GM12864 (cell line): ENCODE data around the gene NELL1.

Experiments
- DNase-seq: peaks from one replicate; pipeline ENCODE4 v3.0.0-alpha.2; 2011; ENCODE audit warnings: low read depth
- H3K4me3 ChIP-seq: 2 replicates; pipeline ENCODE4 v1.5.1; 2011; ENCODE audit warnings: mild to moderate bottlenecking, low read depth, low read length, control low read depth
- TF ChIP-seq, protein P1 (sequence below): IDR thresholded peaks from 2 replicates; pipeline ENCODE4 v1.5.1; 2011; ENCODE audit warnings: low read depth, mild to moderate bottlenecking, moderate library complexity, low read length, control low read depth, inconsistent platforms; ENCODE audit errors: missing control alignments

Gene NELL1

DNA sequence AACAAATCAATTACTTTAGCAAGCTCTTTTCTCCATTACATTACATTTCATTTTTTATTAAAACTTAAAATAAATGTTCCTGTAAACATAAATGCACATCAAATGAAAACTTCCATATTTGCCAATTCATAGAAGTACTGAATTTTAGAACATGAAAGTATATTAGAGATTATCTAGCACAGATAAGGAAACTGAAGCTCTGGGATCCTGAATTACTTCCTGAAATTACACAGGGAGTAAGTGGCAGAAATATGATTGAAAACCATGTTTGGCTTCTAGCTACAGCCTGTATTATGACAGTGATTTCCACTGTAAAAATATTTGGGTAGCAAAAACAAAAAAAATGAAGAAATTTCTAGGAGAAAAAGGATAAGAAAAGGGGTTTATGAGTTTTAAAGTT is 387.3 kb downstream of the NELL1 start:
- no peak for DNase-seq
- TF ChIP-seq, protein P1, sequence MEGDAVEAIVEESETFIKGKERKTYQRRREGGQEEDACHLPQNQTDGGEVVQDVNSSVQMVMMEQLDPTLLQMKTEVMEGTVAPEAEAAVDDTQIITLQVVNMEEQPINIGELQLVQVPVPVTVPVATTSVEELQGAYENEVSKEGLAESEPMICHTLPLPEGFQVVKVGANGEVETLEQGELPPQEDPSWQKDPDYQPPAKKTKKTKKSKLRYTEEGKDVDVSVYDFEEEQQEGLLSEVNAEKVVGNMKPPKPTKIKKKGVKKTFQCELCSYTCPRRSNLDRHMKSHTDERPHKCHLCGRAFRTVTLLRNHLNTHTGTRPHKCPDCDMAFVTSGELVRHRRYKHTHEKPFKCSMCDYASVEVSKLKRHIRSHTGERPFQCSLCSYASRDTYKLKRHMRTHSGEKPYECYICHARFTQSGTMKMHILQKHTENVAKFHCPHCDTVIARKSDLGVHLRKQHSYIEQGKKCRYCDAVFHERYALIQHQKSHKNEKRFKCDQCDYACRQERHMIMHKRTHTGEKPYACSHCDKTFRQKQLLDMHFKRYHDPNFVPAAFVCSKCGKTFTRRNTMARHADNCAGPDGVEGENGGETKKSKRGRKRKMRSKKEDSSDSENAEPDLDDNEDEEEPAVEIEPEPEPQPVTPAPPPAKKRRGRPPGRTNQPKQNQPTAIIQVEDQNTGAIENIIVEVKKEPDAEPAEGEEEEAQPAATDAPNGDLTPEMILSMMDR, result no peak
- H3K4me3 ChIP-seq, result no peak overlapping the region

DNA sequence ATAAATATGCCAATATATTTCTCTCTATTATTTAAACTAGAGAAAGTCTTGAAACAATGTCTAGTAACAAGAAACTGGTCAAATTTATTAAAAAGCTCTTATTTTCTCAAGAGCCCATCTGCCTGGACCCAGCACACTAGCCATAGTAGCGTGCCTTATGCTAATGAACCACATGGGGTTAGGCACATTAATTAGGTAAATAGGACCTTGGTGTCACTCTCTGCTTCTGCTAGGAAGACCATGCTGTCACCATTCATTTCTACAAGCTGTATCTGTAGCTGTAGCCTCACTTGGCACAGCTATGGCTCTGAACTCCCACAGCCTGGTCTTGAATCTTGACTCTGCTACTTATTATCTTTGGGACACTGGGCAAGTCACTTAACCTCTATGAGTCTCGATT is 390.5 kb downstream of the NELL1 start:
- DNase-seq, result no peak
- no peak overlapping the region for H3K4me3 ChIP-seq
- TF ChIP-seq, protein P1, result no peak

DNA sequence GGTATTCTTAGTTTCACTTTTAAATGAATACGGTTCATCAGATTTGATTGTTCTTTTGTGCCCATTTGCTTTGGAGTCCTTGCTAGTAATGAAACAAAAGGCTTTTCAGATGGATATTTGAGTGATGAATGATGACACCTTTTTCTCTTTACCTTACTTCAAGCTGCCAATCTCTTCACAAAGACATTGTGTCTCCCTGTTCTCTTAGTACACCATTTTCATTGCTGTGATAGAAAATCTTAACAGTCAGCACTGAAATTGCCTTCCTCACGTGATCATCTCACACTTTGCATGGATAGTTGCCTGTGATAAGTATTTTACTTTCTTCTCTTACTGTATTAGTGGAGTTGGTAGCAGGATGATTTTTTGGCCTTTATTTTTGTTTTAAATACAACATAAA is 396.6 kb downstream of the NELL1 start:
- TF ChIP-seq, protein P1, result no peak
- no peak for DNase-seq
- H3K4me3 ChIP-seq, result no peak overlapping the region

DNA sequence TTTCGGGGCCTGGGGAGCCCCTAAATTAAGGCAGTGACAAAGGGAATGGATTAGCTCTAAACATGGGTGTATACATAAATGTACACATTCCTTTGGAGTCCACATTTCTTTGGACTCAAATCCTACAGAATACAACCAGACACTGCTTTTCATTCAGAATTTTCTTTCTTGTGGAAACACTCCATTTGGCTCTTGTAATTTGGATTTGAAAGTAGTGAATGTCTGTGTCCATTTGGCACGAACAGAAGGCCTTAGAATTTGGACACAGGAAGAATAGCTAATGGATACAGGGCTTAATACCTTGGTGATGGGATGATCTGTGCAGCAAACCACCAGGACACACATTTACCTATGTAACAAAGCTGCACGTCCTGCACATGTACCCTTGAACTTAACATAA is 399.5 kb downstream of the NELL1 start:
- TF ChIP-seq, protein P1, result no peak
- no peak overlapping the region for H3K4me3 ChIP-seq
- DNase-seq, result no peak

DNA sequence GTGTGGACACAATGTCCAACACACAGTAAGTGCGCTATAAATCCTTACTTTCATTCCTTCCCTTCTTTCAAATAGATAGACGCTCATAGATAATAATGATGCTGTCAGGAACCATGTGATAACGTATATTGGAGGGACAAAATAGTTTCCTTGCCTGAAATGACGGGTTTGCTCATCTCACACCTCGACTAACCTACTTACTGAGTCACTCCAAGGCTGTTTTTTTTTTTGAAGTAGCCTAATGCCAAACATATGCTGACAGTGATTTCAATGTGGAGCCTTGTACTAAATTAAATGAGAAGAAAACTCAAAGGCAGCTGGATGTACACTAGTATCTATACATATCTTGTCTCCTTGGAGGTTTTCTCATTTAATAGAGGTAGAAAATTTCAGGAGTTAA is 400.5 kb downstream of the NELL1 start:
- no peak overlapping the region for H3K4me3 ChIP-seq
- no peak for DNase-seq
- TF ChIP-seq, protein P1, result no peak

DNA sequence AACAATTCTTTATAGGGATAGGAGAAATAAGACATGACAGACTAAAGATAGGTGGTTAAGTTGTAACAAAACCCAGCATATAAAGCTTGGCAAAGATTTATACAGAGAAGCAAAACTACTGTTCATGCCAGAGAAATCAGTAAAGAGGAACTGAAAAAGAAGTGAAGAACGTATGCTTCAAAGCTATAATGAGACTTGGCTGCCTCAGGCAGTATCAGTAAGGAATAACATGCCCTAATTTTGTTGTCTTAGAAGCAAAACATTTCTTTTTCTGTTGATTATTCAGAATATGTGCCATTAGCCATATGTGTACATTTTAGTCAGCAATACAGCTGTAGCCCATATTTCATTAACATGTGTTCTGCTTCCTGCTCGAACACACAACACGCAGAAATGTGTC is 403.2 kb downstream of the NELL1 start:
- H3K4me3 ChIP-seq, result no peak overlapping the region
- TF ChIP-seq, protein P1, result no peak
- DNase-seq, result no peak

DNA sequence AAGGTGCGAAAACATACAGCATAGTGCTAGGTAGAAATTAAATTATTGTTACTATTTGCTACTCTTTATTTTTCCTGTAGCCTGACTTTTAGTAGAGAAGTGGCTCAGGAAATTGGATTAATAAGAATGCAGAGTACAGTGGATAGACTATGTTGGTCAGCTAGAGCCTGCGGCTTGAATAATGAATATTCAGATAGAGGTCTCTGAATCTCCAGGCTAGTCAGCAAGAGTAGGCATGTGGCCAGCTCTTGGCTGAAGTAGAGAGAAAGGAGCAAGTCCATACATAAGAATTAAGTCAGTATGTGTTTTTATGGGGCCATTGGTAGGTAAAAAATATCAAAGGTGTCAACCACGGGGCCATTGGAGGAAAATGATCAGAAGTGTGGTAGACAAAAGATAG is 413.5 kb downstream of the NELL1 start:
- no peak overlapping the region for H3K4me3 ChIP-seq
- TF ChIP-seq, protein P1, result no peak
- no peak for DNase-seq
